ENCODE results near the gene ZBTB40.

ZBTB40 gene

GRCh38 chr1:22498463-22498862, 46.8 kb downstream of the ZBTB40 start:
- peaks cover 34% of the 10 kb centered on the region for H3K4me1 ChIP-seq
- no peak overlapping the region for H3K27ac ChIP-seq
- H4K20me1 ChIP-seq: peaks cover 19% of the 10 kb centered on the region; the same call in 1 of the 2 replicates
- 0 out of 2 replicates have a peak, but pooled peaks cover 2% of the 10 kb centered on the region for H3K9me3 ChIP-seq
- H3K4me2 ChIP-seq: no peak overlapping the region
- TF ChIP-seq Cebpa-rat (IDR thresholded peaks at IDR 0.05): no peak
- H3K9ac ChIP-seq: no peak overlapping the region
- no peak overlapping the region for H3K4me3 ChIP-seq
- peaks cover 50% of the 10 kb centered on the region for H3K36me3 ChIP-seq
- no peaks in the 10 kb centered on the region for H3K27me3 ChIP-seq

GRCh38 chr1:22500058-22500457, 48.4 kb downstream of the ZBTB40 start:
- no peak overlapping the region for H3K27ac ChIP-seq
- no peak for TF ChIP-seq Cebpa-rat (IDR thresholded peaks at IDR 0.05)
- no peak overlapping the region for H3K4me3 ChIP-seq
- H3K27me3 ChIP-seq: no peaks in the 10 kb centered on the region
- peaks cover 19% of the 10 kb centered on the region; the same call in 1 of the 2 replicates for H4K20me1 ChIP-seq
- peaks cover 18% of the 10 kb centered on the region for H3K4me1 ChIP-seq
- H3K9me3 ChIP-seq: no peaks in the 10 kb centered on the region
- H3K36me3 ChIP-seq: peaks cover 42% of the 10 kb centered on the region
- H3K4me2 ChIP-seq: no peak overlapping the region
- H3K9ac ChIP-seq: no peak overlapping the region

GRCh38 chr1:22500471-22500870, 48.8 kb downstream of the ZBTB40 start:
- no peak for TF ChIP-seq Cebpa-rat (IDR thresholded peaks at IDR 0.05)
- Histone ChIP-seq H3K9me3 (no peaks in the 10 kb centered on the region), H3K9ac (no peak overlapping the region), H3K4me1 (peaks cover 14% of the 10 kb centered on the region), H3K4me2 (no peak overlapping the region), H3K4me3 (no peak overlapping the region), H3K27me3 (no peaks in the 10 kb centered on the region), H4K20me1 (peaks cover 19% of the 10 kb centered on the region; the same call in 1 of the 2 replicates), H3K36me3 (peaks cover 46% of the 10 kb centered on the region), H3K27ac (no peak overlapping the region)

GRCh38 chr1:22502202-22502601, 50.6 kb downstream of the ZBTB40 start:
- Histone ChIP-seq H4K20me1 (0 out of 2 replicates have a peak, but pooled peaks cover 4% of the 10 kb centered on the region), H3K27me3 (no peaks in the 10 kb centered on the region), H3K36me3 (peaks cover 49% of the 10 kb centered on the region), H3K9ac (no peak overlapping the region), H3K27ac (no peak overlapping the region), H3K4me3 (no peak overlapping the region), H3K9me3 (no peaks in the 10 kb centered on the region), H3K4me1 (no peaks in the 10 kb centered on the region), H3K4me2 (no peak overlapping the region)
- TF ChIP-seq Cebpa-rat (IDR thresholded peaks at IDR 0.05): no peak

- H3K4me2 ChIP-seq: no peak overlapping the region
- no peak overlapping the region for H3K9ac ChIP-seq
- no peak overlapping the region for H3K4me3 ChIP-seq
- H3K36me3 ChIP-seq: peaks cover 54% of the 10 kb centered on the region
- H4K20me1 ChIP-seq: no peaks in the 10 kb centered on the region
- no peak for TF ChIP-seq Cebpa-rat (IDR thresholded peaks at IDR 0.05)
- no peaks in the 10 kb centered on the region for H3K4me1 ChIP-seq
- no peak overlapping the region for H3K27ac ChIP-seq
- no peaks in the 10 kb centered on the region for H3K9me3 ChIP-seq
- no peaks in the 10 kb centered on the region for H3K27me3 ChIP-seq
These were observed 52.2 kb downstream of the ZBTB40 start for GRCh38 chr1:22503721-22504410.

- Histone ChIP-seq H4K20me1 (no peaks in the 10 kb centered on the region), H3K4me1 (no peaks in the 10 kb centered on the region), H3K9me3 (no peaks in the 10 kb centered on the region), H3K9ac (no peak overlapping the region), H3K27me3 (no peaks in the 10 kb centered on the region), H3K4me3 (no peak overlapping the region), H3K4me2 (no peak overlapping the region), H3K36me3 (peaks cover 75% of the 10 kb centered on the region), H3K27ac (no peak overlapping the region)
- TF ChIP-seq Cebpa-rat (IDR thresholded peaks at IDR 0.05): no peak
These were observed 54.6 kb downstream of the ZBTB40 start for GRCh38 chr1:22506130-22506692.

GRCh38 chr1:22507587-22507986, 55.9 kb downstream of the ZBTB40 start:
- Histone ChIP-seq H3K4me2 (no peak overlapping the region), H3K27me3 (no peaks in the 10 kb centered on the region), H3K4me1 (no peaks in the 10 kb centered on the region), H3K36me3 (peaks cover 75% of the 10 kb centered on the region), H3K9ac (no peak overlapping the region), H4K20me1 (no peaks in the 10 kb centered on the region), H3K9me3 (no peaks in the 10 kb centered on the region), H3K27ac (no peak overlapping the region), H3K4me3 (no peak overlapping the region)
- TF ChIP-seq Cebpa-rat (IDR thresholded peaks at IDR 0.05): no peak

- peaks cover 82% of the 10 kb centered on the region for H3K36me3 ChIP-seq
- H3K4me2 ChIP-seq: no peak overlapping the region
- H3K27me3 ChIP-seq: no peaks in the 10 kb centered on the region
- TF ChIP-seq Cebpa-rat (IDR thresholded peaks at IDR 0.05): no peak
- no peaks in the 10 kb centered on the region for H4K20me1 ChIP-seq
- H3K27ac ChIP-seq: no peak overlapping the region
- H3K9me3 ChIP-seq: no peaks in the 10 kb centered on the region
- H3K4me3 ChIP-seq: no peak overlapping the region
- H3K4me1 ChIP-seq: no peaks in the 10 kb centered on the region
- H3K9ac ChIP-seq: no peak overlapping the region
These were observed 56.7 kb downstream of the ZBTB40 start for GRCh38 chr1:22508329-22508728.

GRCh38 chr1:22508991-22509390, 57.3 kb downstream of the ZBTB40 start:
- H3K4me1 ChIP-seq: no peaks in the 10 kb centered on the region
- H3K4me2 ChIP-seq: no peak overlapping the region
- H4K20me1 ChIP-seq: no peaks in the 10 kb centered on the region; the same call in 1 of the 2 replicates
- TF ChIP-seq Cebpa-rat (IDR thresholded peaks at IDR 0.05): no peak
- H3K9ac ChIP-seq: no peak overlapping the region
- H3K36me3 ChIP-seq: peaks cover 89% of the 10 kb centered on the region
- no peaks in the 10 kb centered on the region for H3K27me3 ChIP-seq
- H3K27ac ChIP-seq: no peak overlapping the region
- no peaks in the 10 kb centered on the region for H3K9me3 ChIP-seq
- H3K4me3 ChIP-seq: no peak overlapping the region

- Histone ChIP-seq H4K20me1 (no peaks in the 10 kb centered on the region; the same call in 1 of the 2 replicates), H3K4me2 (no peak overlapping the region), H3K9me3 (no peaks in the 10 kb centered on the region), H3K27me3 (no peaks in the 10 kb centered on the region), H3K36me3 (peaks cover 97% of the 10 kb centered on the region), H3K27ac (no peak overlapping the region), H3K4me3 (no peak overlapping the region), H3K4me1 (no peaks in the 10 kb centered on the region), H3K9ac (no peak overlapping the region)
- TF ChIP-seq Cebpa-rat (IDR thresholded peaks at IDR 0.05): no peak
These were observed 58.2 kb downstream of the ZBTB40 start for GRCh38 chr1:22509815-22510214.
